ENCODE data around the gene C3orf62.
"Not testable (repeated sequence)": the region's sequence is repeated elsewhere in the genome, so short reads cannot be mapped to it uniquely, and the experiment has no call there.

The C3orf62 gene

DNA sequence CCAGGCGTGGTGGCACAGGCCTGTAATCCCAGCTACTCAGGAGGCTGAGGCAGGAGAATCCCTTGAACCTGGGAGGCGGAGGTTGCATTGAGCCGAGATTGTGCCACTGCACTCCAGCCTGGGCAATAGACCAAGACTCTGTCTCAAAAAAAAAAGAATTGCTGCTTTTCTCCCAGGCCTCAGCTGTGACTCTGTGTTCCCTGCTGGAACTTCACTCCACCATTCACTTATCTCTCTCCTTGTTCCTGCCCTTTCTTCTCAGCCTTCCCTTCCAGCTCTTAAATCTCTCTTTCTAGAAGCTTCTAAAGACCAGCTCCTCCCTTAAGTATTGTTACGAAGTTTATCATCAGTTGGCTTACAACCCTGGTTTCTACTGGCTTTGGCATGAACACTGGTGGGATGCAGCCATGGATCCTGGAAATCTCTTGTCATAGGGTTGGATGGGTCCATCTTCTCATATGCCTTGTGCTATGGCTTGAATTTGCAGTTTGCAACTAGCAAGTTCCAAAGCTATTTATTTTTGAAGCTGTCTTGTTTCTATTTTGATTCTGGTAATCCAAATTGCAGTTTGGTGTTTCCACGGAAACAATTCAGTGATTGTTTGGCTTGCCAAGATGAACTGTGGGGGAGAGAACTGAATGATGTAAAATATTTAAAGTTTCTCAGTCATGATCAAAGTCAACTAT, 10.5 kb downstream of the C3orf62 start:
- no peak for DNase-seq

DNA sequence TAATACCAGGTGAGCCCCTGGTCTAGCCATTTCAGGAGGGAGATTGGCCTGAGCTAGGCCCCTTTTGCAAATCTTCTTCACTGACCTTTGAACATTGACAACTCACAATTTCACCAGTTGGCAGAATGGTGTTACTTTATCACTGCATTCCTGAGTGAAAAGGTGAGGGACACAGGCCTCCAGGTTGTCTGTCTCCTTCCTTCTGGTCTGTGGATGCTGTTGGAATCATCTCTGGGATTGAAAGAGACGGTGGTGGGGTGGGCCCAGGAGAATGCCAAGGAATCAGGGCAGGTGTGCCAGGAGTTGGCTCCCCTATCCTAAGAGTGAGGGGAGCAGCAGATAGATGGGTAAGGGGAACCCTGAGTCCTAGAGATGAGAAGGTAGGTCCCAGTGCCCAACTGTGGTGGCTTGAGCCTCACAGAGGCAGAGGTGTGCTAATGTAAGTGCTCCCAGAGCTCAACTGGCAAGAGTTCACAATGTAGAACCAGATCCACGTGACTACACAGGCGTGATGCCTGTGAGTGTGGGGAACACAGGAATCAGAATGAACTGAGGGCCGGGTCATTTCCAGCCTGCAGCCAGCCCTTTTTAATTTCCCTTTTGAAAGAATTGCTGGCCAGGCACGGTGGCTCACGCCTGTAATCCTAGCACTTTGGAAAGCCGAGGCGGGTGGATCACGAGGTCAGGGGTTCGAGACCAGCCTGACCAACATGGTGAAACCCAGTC, 11.2 kb downstream of the C3orf62 start:
- DNase-seq, result no peak

DNA sequence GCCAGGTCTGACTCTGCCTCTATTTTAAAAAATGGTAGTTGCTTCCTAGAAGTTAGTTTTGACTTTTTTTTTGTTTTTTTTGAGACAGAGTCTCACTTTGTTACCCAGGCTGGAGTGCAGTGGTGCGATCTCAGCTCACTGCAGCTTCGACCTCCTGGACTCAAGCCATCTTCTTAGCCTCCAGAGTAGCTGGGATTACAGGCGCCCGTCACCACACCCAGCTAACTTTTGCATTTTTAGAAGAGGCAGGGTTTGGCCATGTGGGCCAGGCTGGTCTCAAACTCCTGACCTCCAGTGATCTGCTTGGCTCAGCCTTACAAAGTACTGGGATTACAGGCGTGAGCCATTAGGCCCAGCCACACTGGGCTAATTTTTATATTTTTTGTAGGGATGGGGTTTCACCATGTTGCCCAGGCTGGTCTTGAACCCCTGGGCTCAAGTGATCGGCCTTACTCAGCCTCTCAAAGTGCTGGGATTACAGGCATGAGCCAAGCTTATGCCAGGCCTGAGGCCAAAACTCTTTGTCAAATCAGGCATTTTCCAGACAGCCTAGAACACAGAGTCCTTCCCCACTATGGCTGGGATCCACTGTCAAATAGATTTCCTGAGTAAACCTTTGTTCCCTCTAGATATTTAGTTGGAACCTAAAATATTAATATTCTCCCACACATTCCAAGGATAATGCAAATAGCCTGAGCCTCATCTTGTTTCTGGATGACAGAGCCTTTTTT, 13.7 kb downstream of the C3orf62 start:
- no peak for DNase-seq

DNA sequence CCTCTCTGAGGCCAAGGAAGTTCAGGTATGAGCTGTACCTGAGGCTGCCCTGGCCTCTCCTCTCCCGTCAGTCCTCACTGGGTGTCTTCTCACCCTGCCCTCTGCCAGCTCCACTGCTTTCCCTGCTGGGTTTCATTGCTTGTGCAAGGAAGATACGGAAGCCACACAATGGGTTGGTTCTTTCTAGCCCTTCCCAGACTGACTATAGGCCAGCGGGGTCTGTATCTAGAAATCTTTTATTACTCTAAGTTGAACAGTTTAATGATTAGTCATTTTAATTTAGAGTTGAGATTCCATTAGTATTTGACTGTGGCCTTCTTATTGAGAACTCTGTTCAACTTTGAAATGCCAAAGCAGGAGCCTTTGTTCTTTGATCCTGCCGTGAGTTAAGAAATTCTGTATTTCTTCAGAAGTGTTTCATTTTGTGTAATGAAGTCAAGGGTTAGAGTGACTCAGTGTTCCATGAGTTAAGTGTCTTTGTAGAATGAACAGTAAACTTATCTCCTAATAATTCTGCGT, 16.2 kb downstream of the C3orf62 start:
- DNase-seq, result no peak

DNA sequence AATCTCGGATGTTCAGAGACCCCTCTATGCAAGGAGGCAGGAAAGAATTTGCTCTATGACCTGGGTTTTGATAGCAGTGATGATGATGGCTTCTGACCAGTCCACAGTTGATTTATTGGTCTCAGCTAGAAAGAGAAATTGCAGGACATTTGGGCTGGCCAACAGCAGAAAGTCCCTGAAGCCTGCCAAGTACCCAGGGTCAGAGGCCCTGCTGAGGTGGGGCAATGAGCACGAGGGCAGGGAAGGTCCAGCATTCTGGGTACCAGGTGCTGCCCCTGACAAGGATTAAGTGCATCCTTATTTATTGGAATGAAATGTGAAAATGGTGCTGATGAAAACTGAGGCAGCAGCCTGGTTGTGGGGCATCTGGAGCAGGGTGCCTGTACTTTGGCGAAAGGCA, 19.8 kb downstream of the C3orf62 start:
- no peak for DNase-seq

DNA sequence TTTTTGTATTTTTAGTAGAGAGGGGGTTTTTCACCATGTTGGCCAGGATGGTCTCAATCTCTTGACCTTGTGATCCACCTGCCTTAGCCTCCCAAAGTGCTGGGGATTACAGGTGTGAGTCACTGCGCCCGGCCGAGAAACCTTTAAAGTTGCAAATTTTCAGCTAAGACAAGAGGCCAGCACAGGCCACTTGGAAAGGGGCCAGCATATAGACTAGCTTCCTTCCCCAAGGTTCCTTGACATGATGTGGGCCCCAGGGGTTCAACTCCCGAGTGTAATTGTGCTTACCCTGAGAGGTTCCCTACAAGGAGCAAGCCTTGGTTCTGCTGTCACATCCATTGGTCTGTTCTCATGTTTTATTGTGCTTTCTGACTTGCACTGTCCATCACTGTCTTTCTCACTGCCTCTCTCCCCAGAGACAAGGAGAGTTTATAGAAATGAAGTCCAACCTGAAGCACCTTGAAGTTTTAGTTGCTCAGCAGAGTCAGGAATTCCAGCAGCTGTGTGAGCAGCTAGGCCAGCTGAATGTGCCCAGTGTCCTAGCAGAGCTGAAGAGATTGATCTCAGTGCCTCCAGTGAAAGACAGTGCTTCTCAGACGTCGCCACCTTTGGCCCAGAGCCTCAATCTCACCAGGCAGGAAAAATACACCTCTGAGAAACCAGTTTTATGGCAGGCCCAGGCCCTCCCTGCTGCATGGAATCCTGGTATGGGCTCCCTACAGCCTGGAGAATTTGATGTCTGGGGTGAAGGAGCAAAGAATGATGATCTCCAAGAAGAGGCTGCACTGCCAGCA, 21.1 kb downstream of the C3orf62 start:
- DNase-seq, result no peak

DNA sequence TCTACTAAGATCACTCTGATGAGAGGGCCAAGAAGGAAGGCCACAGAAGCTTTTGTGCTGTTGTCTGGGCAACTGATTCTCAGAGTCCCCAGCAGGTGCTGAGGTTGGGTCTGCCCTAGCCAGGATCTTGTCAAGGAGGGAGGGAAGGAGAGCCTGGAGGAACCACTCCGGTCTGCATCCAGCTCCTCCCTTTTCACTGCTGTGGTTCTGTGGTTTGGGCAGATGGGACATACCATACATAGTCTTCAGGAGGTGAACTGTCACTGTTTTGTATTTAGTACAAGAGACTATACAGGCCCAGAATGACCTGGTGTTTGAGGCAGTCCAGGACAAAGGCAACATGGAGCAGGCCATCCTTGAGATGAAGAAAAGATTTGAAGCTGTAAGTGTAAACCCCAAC, 21.9 kb downstream of the C3orf62 start:
- no peak for DNase-seq

DNA sequence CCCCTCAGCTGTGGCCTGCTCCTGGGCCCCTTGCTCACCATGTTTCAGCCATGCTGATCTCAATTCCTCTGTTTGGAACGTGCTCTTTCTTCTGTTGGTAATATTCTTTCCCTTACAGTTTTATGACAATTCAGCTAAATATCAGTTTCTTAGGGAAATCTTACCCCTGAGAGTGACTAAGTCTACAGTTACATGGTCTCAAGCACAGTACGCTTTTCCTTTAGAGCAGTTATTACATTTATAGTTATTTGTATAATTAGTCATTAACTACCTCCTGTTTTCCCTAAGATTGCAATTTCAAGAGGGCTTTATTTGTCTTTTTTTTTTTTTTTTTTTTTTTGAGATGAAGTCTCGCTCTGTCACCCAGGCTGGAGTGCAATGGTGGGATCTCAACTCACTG, 23.5 kb downstream of the C3orf62 start:
- no peak for DNase-seq

DNA sequence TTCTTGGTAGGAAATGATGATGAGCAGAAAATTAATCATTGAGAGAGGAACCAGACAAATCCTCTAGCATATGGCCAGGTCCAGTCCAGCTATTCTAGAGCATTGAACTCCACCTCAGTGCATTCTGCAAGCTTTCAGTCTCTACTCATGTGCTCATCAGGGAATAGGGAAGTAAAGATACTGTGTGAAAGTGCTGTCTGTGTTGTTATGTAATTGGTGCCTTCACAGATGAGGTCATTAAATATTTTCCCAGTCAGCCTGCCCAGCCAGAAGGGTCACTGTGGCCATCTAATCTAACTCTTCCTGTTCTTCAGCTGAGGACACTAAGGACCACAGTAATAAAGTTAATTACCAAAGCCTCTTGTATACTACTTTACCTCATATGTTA, 28.2 kb downstream of the C3orf62 start:
- peak; percentile 20 for DNase-seq

DNA sequence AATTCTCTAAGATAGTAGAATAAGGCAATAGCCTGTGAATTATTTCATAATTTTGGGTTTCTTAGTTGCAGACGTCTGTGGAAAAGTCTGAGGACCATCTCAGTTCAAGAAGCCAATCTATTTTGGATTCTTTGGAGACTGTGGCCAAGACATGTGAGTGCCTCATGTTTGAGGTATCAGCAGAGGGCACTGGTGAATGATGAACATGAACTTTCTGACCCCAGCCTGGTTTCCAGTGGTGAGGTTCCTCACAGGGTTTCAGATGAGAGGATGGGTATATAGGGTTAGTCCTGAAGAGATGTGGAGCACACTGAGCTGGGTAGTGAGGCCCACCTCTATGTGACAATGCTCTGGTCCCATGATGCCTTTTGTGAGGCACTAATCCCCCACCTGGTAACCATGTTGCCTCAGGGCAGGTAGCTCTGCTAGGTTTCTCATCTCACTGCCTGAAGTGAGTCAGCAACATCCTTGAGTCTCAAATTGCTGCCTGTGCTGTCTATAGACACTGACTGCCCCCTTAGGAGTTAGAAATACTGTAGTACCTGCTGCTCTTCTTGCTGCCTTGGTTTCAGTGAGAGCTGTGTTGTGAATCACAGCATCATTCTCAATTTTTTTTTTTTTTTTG, 32.3 kb downstream of the C3orf62 start:
- peak; percentile 3 for DNase-seq

DNA sequence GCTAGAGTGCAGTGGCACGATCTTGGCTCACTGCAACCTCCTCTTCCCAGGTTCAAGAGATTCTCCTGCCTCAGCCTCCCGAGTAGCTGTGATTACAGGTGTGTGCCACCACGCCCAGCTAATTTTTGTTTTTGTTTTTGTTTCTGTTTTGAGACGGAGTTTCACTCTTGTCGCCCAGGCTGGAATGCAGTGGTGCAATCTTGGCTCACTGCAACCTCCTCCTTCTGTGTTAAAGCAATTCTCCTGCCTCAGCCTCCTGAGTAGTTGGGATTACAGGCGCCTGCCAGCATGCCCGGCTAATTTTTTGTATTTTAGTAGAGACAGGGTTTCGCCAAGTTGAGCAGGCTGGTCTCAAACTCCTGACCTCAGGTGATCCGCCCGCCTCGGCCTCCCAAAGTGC, 36.9 kb downstream of the C3orf62 start:
- DNase-seq, result not testable (repeated sequence)

DNA sequence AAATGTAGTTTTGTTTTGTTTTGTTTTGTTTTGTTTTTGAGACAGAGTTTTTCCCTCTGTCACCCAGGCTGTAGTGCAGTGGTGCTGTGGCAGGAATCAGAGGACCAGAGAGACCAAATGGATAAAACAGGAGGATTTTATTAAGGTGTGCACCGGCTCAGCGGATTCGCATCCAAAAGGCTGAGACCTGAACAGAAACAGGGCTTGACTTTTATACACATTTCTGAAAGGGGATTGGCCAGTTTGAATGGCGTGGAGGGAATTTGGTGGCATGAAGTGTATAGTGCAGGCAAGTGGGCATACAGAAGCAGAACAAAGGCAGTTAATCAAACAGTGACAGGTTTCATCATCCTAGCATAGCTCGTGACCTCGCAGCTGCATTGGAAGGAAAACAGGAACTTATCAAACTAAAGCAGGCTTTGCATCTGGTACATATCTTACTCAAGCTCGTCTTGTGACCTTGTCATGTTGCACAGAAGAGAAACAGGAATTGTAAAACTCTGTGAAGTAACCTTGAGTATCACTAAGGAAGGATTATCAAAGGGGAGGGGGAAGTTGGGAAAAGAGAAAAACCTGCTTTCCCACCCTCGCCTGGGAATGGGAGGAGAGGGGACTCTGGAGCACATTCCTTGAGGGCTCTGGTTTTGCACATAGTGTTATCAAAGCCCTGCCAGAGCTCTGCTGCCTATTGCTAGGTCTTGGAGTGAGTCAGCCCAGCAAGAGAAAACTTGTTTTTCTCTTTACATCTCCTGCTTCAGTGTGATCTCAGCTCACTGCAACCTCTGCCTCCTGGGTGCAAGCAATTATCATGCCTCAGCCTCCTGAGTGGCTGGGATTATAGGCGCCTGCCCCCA, 38.5 kb downstream of the C3orf62 start:
- DNase-seq, result peak; percentile 16

DNA sequence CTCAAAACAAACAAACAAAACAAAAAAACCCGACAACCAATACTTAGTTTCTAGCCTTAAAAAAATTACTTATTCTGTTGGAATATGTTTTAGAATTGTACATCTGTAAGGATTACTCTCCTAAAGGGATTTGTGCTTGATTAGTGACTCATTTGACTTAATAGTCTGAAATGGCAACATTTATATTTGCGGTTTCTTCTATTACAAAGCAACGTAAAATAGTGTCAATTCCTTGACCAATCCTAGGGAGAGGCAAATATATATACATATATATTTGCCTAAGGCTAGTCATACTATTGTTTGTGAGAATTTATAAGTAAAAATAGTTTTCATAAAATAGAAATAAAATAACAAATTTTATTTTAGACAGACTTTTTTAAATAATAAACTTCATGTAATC, 39.7 kb downstream of the C3orf62 start:
- no peak for DNase-seq

DNA sequence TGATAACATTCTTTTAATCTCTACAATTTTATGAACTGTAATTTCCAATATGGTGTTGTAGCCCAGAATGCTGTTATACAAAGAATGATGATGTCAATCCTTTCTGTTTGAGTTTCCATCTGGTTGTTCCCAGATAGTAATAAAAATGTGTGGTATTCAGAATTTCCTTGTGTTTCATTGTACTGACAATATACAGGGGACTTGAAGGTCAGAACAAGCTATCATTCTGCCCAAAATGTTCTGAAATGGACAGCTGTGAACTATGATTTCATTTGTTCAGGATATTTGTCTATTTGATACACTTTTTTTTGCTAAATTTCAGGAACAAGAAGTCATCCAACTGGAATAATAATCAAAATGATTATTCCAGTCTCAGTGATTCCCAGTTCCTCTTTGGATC, 40.8 kb downstream of the C3orf62 start:
- no peak for DNase-seq

DNA sequence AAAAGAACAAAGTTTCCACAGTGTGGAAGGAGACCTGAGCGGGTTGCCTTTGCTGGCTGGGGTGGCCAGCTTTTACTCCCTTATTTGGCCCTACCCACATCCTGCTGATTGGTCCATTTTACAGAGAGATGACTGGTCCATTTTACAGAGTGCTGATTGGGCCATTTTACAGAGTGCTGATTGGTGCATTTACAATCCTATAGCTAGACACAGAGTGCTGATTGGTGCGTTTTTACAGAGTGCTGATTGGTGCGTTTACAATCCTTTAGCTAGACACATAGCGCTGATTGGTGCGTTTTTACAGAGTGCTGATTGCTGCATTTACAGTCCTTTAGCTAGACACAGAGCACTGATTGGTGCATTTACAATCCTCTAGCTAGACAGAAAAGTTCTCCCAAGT, 48.2 kb downstream of the C3orf62 start:
- DNase-seq, result not testable (repeated sequence)

DNA sequence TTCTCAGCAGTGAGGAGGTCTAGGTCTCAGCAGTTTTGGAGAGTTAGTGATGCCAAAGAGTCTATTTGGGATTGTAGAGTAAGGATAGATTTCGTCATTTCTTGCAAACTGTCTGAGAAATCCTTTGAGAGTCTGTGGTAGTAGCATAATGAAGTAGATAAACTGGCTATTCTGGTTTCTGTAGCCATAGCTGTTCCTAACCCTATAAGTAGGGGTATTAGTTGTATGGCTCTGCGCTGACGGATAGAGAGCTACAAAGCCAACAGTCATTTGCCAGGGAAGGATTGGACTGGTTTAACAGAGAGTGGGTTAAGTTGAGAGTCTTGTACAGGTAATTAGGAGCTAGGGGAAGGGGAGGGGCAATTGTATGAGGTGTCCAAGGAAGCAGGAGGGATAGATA, 55.0 kb downstream of the C3orf62 start:
- DNase-seq, result no peak

DNA sequence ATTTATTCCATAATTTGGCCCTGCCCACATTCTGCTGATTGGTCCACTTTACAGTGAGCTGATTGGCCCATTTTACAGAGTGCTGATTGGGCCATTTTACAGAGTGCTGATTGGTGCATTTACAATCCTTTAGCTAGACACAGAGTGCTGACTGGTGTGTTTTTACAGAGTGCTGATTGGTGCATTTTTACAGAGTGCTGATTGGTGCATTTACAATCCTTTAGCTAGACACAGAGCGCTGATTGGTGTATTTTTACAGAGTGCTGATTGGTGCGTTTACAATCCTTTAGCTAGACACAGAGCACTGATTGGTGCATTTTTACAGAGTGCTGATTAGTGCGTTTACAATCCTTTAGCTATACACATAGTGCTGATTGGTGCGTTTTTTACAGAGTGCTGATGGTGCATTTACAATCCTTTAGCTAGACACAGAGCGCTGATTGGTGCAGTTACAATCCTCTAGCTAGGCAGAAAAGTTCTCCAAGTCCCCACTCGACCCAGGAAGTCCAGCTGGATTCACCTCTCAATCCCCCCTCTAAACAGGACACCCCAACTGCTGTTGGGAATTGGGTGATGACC, 56.0 kb downstream of the C3orf62 start:
- not testable (repeated sequence) for DNase-seq

DNA sequence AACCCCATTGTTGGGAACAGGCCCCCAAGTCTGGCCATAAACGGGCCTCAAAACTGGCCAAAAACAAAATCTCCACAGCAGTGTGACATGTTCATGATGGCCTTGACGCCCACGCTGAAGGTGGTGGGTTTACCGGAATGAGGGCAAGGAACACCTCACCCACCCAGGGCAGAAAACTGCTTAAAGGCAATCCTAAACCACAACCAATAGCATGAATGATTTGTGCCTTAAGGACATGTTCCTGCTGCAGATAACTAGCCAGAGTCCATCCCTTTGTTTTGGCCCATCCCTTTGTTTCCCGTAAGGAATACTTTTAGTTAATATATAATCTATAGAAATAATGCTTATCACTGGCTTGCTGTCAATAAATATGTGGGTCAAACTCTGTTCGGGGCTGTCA, 57.9 kb downstream of the C3orf62 start:
- DNase-seq, result no peak

All from CD4-positive, alpha-beta T cell treated with Interleukin-4 for 4 hours (primary cell).